Glomerular endothelial cell (primary cell): Measurements from ENCODE around the gene PILRA. TPM values are rescaled to one million over a fixed set of nuclear protein-coding genes. Genes with fewer than 3 reads are reported as not detected.
"Not testable (repeated sequence)": the region's sequence is repeated elsewhere in the genome, so short reads cannot be mapped to it uniquely, and the experiment has no call there.

Experiments
- DNase-seq: peaks from one replicate; pipeline ENCODE4 v3.0.0-alpha.2; 2011; ENCODE audit warnings: low read depth, low spot score; ENCODE audit errors: extremely low read depth
- total RNA-seq: library from RNA; depleted of rRNA; stranded (reverse); fragments of >200 nt; gene quantifications from 2 replicates; pipeline ENCODE4 v1.2.3, GENCODE V29; 2015

Gene PILRA
- total RNA-seq, 1 donor from 2014 or later: 2.5 TPM

- DNase-seq: no peak
Measured at GRCh38 chr7:100376066-100376465, 2.8 kb downstream of the PILRA start.

GRCh38 chr7:100378114-100378755 lies 4.9 kb downstream of the PILRA start:
- DNase-seq: no peak

- DNase-seq: no peak
Measured at GRCh38 chr7:100380196-100380595, 6.9 kb downstream of the PILRA start.

- not testable (repeated sequence) for DNase-seq
Measured at GRCh38 chr7:100381531-100382233, 8.4 kb downstream of the PILRA start.

GRCh38 chr7:100382234-100382853 lies 9.1 kb downstream of the PILRA start:
- DNase-seq: not testable (repeated sequence)

GRCh38 chr7:100384628-100385294 lies 11.5 kb downstream of the PILRA start:
- DNase-seq: no peak

- no peak for DNase-seq
Measured at GRCh38 chr7:100386940-100387339, 13.7 kb downstream of the PILRA start.

GRCh38 chr7:100387695-100388094 lies 14.4 kb downstream of the PILRA start:
- DNase-seq: no peak

GRCh38 chr7:100389437-100390088 lies 16.3 kb downstream of the PILRA start:
- DNase-seq: no peak

- DNase-seq: no peak
Measured at GRCh38 chr7:100390286-100391009, 17.2 kb downstream of the PILRA start.

- no peak for DNase-seq
Measured at GRCh38 chr7:100393233-100393905, 20.1 kb downstream of the PILRA start.

- no peak for DNase-seq
Measured at GRCh38 chr7:100394077-100394476, 20.8 kb downstream of the PILRA start.

GRCh38 chr7:100396421-100396982 lies 23.2 kb downstream of the PILRA start:
- DNase-seq: no peak

GRCh38 chr7:100397315-100398081 lies 24.2 kb downstream of the PILRA start:
- no peak for DNase-seq

GRCh38 chr7:100398239-100398638 lies 25.0 kb downstream of the PILRA start:
- DNase-seq: no peak

- DNase-seq: no peak
Measured at GRCh38 chr7:100400041-100400440, 26.8 kb downstream of the PILRA start.

- no peak for DNase-seq
Measured at GRCh38 chr7:100400656-100401055, 27.4 kb downstream of the PILRA start.

- no peak for DNase-seq
Measured at GRCh38 chr7:100401811-100402210, 28.5 kb downstream of the PILRA start.

- DNase-seq: no peak
Measured at GRCh38 chr7:100402241-100402640, 29.0 kb downstream of the PILRA start.
